OCI-LY3 (cell line): ENCODE results near the gene UNC5B.

Experiments used
- H2AFZ ChIP-seq: fragments of 200-600, 300-600 bp; shearing (Covaris generic); 2 replicates; pipeline ENCODE4 v1.6.0; 2014; ENCODE audit warnings: antibody characterized with exemption, low read depth, low read length
- H3K27ac ChIP-seq: fragments of 200-600, 300-600 bp; sonication (generic); 2 replicates; pipeline ENCODE4 v1.5.1; 2014; ENCODE audit warnings: mild to moderate bottlenecking, low read length, moderate library complexity, mixed read lengths
- H3K27me3 ChIP-seq: fragments of 200-600, 300-600 bp; sonication (generic); 2 replicates; pipeline ENCODE4 v1.6.1; 2014; ENCODE audit warnings: low read depth, low read length, mixed read lengths
- H3K36me3 ChIP-seq: fragments of 200-600, 300-600 bp; sonication (generic); replicated peaks from 2 replicates; pipeline ENCODE3; 2014; ENCODE audit warnings: low read depth, low read length, mixed read lengths
- H3K4me1 ChIP-seq: fragments of 300-600, 200-600 bp; sonication (generic); 2 replicates; pipeline ENCODE4 v1.6.1; 2014; ENCODE audit warnings: low read length, mixed read lengths
- H3K4me2 ChIP-seq: fragments of 200-600, 300-600 bp; sonication (generic); 2 replicates; pipeline ENCODE4 v1.6.1; 2014; ENCODE audit warnings: low read length, mixed read lengths
- H3K4me3 ChIP-seq: fragments of 300-600, 200-600 bp; sonication (generic); 2 replicates; pipeline ENCODE4 v1.5.1; 2014; ENCODE audit warnings: antibody characterized with exemption, mild to moderate bottlenecking, low read length, moderate library complexity
- H3K79me2 ChIP-seq: fragments of 300-600, 200-600 bp; shearing (Covaris generic); 2 replicates; pipeline ENCODE4 v1.6.1; 2014; ENCODE audit warnings: mild to moderate bottlenecking, low read length, mixed read lengths
- H3K9ac ChIP-seq: fragments of 300-600, 200-600 bp; shearing (Covaris generic); 2 replicates; pipeline ENCODE4 v1.6.0; 2014; ENCODE audit warnings: mild to moderate bottlenecking, low read length, moderate library complexity
- H3K9me3 ChIP-seq: fragments of 200-600, 300-600 bp; shearing (Covaris generic); 2 replicates; pipeline ENCODE4 v1.6.1; 2014; ENCODE audit warnings: low read length, mixed read lengths; ENCODE audit not compliant: insufficient read depth
- H4K20me1 ChIP-seq: fragments of 200-600, 300-600 bp; sonication (generic); 2 replicates; pipeline ENCODE4 v1.6.1; 2016; ENCODE audit warnings: low read length, mixed read lengths; ENCODE audit not compliant: insufficient read depth
- CTCF ChIP-seq: fragments of 200-600, 300-600 bp; sonication (generic); IDR thresholded peaks from 2 replicates; pipeline ENCODE4 v1.5.1; 2014; ENCODE audit warnings: antibody characterized with exemption, low read length, low read depth
- EZH2phosphoT487 ChIP-seq: fragments of 200-600 bp; shearing (Covaris generic); IDR thresholded peaks from 2 replicates; pipeline ENCODE4 v1.6.1; 2018; ENCODE audit warnings: antibody characterized with exemption, mixed run types, low read depth

The UNC5B gene

GRCh38 chr10:71205468-71205867, 6.9 kb upstream of the UNC5B start:
- Histone ChIP-seq H3K27me3 (peaks cover 18% of the 10 kb centered on the region), H3K4me3 (no peak overlapping the region), H3K9me3 (no peaks in the 10 kb centered on the region), H2AFZ (no peak overlapping the region), H3K79me2 (no peaks in the 10 kb centered on the region), H3K4me2 (no peak overlapping the region), H3K4me1 (no peaks in the 10 kb centered on the region), H3K27ac (no peak overlapping the region), H3K36me3 (no peaks in the 10 kb centered on the region), H4K20me1 (no peaks in the 10 kb centered on the region), H3K9ac (no peak overlapping the region)
- TF ChIP-seq CTCF = no peak
- TF ChIP-seq EZH2phosphoT487 = no peak

- Histone ChIP-seq H3K27ac (no peak overlapping the region), H3K4me1 (no peaks in the 10 kb centered on the region), H3K36me3 (no peaks in the 10 kb centered on the region), H3K9me3 (no peaks in the 10 kb centered on the region), H3K4me3 (no peak overlapping the region), H3K79me2 (no peaks in the 10 kb centered on the region), H3K4me2 (no peak overlapping the region), H2AFZ (no peak overlapping the region), H3K9ac (no peak overlapping the region), H4K20me1 (no peaks in the 10 kb centered on the region), H3K27me3 (peaks cover 31% of the 10 kb centered on the region)
- TF ChIP-seq CTCF = no peak
- no peak for TF ChIP-seq EZH2phosphoT487
Measured at GRCh38 chr10:71206911-71207310, 5.5 kb upstream of the UNC5B start.

GRCh38 chr10:71207578-71207977, 4.8 kb upstream of the UNC5B start:
- Histone ChIP-seq H3K4me3 (no peak overlapping the region), H2AFZ (no peak overlapping the region), H3K9me3 (no peaks in the 10 kb centered on the region), H3K27ac (no peak overlapping the region), H3K79me2 (no peaks in the 10 kb centered on the region), H3K4me2 (no peak overlapping the region), H3K4me1 (no peaks in the 10 kb centered on the region), H3K27me3 (peaks cover 31% of the 10 kb centered on the region), H3K9ac (no peak overlapping the region), H4K20me1 (no peaks in the 10 kb centered on the region), H3K36me3 (no peaks in the 10 kb centered on the region)
- TF ChIP-seq CTCF (no peak), EZH2phosphoT487 (no peak)

GRCh38 chr10:71209352-71209715, 3.0 kb upstream of the UNC5B start:
- H3K4me2 ChIP-seq = no peak overlapping the region
- H2AFZ ChIP-seq = no peak overlapping the region
- H4K20me1 ChIP-seq = no peaks in the 10 kb centered on the region
- H3K27ac ChIP-seq = no peak overlapping the region
- H3K36me3 ChIP-seq = no peaks in the 10 kb centered on the region
- TF ChIP-seq CTCF (no peak), EZH2phosphoT487 (no peak)
- H3K9ac ChIP-seq = no peak overlapping the region
- no peak overlapping the region for H3K4me3 ChIP-seq
- no peaks in the 10 kb centered on the region for H3K4me1 ChIP-seq
- no peaks in the 10 kb centered on the region for H3K79me2 ChIP-seq
- H3K27me3 ChIP-seq = peaks cover 31% of the 10 kb centered on the region
- no peaks in the 10 kb centered on the region for H3K9me3 ChIP-seq
